ENCODE measurements around the gene GDF11. TPM values are rescaled to one million over a fixed set of nuclear protein-coding genes. Genes with fewer than 3 reads are reported as not detected.
A peak's percentile ranks its signal among the peaks of the same experiment; 100 is the strongest.

GDF11 gene
- total and polyA plus RNA-seq, 5 donors, result 11.5 to 17.5 (median 16.4) TPM

DNA sequence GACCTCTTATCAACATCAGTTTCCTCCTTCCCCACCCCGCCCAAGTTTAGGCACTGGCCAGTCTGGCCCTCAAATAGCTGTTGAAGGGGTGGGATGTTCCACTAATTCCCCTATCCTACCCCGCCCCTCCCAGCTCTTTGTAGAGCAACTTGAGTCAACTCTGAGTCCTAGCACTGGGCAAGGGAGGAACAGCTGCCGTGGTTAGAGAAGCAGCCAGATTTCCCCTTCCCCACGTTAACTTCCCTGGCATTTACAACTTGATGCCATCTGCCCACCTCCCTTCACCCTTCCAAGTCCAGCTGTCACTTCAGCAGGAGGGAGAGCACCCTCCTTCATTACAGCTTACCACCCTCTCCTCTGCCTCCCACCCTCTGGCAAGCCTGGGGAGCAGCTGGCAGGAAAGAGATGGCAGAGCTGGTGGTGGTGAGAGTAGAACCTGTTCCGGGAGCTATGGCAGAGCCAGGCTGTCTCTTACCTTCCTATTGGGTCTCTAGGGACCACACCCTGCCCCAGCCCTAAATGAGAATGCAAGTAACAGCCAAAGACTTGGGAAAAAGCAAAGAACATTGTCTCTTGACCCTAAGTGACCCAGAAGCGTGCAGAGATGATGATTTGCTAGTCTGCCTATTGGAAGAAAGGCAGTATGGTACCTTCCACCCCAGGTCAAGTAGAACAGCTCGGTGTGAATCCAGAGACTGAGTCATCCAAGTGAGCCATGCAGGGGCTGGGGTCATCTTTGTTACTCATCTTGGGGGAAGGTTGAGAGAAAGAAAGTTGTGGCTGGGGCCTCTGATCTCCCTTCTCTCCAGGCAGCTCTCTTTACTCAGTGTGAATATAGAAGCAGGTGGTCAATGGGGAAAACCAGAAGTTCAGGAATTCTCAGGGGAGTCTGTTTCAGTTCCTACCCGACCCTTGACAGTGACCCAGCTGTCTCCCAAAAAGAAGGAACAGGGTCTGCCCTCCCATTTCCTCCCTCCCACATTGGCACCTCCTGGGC is 25.6 kb upstream of the GDF11 start:
- ATAC-seq (no peak), DNase-seq (peak; percentile 34 to 52 (median 37))
- Histone ChIP-seq H3K27ac (ENCODE audit: low read length) (peak overlapping the region; percentile 87), H3K27me3 (ENCODE audit: control insufficient read depth, insufficient read depth) (no peaks in the 10 kb centered on the region), H3K4me1 (ENCODE audit: control insufficient read depth, insufficient read depth, low read length) (peaks cover 32% of the 10 kb centered on the region), H3K4me3 (ENCODE audit: low read length) (peak overlapping the region; percentile 51), H3K9me3 (ENCODE audit: control insufficient read depth, low read length) (no peaks in the 10 kb centered on the region)
- intact Hi-C loops (cut with DNase I), result loop anchor here in 1 of 4 donors (5.0 kb wide), 1 partner anchor 35 kb away; a partner anchor contains a TSS
- 35% methylated on average over 8 of the region's 8 CpGs for WGBS

DNA sequence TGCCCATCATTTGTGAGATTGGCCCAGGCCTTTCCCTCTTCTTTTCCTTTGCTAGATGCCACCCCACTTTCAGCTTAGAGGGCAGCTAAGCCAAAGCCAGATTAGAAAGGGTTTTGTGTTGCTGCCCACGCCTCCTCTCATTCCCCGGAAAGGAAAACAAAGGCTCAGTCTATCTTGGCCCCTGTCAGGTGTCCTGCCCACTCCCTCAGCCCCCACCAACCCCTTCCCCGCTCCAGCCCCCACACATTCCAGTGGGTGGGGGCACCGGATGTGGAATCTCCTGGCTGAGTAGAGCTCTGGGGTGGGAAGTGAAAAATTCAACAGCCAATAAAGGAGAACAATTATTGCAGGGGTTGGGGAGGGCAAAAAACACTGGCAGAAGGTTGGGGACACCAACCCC is 24.9 kb upstream of the GDF11 start:
- ATAC-seq, result no peak
- Histone ChIP-seq H3K27me3 (ENCODE audit: control insufficient read depth, insufficient read depth) (no peaks in the 10 kb centered on the region), H3K9me3 (ENCODE audit: control insufficient read depth, low read length) (no peaks in the 10 kb centered on the region), H3K4me3 (ENCODE audit: low read length) (no peak overlapping the region), H3K27ac (ENCODE audit: low read length) (peak overlapping the region; percentile 87), H3K4me1 (ENCODE audit: control insufficient read depth, insufficient read depth, low read length) (peaks cover 29% of the 10 kb centered on the region)
- peak in 2 of 3 donors; percentile 14 to 53 for DNase-seq
- intact Hi-C loops (cut with DNase I), result loop anchor here in 1 of 4 donors (5.0 kb wide), 1 partner anchor 36 kb away; a partner anchor contains a TSS
- WGBS, result 24% methylated on average over 4 of the region's 4 CpGs

DNA sequence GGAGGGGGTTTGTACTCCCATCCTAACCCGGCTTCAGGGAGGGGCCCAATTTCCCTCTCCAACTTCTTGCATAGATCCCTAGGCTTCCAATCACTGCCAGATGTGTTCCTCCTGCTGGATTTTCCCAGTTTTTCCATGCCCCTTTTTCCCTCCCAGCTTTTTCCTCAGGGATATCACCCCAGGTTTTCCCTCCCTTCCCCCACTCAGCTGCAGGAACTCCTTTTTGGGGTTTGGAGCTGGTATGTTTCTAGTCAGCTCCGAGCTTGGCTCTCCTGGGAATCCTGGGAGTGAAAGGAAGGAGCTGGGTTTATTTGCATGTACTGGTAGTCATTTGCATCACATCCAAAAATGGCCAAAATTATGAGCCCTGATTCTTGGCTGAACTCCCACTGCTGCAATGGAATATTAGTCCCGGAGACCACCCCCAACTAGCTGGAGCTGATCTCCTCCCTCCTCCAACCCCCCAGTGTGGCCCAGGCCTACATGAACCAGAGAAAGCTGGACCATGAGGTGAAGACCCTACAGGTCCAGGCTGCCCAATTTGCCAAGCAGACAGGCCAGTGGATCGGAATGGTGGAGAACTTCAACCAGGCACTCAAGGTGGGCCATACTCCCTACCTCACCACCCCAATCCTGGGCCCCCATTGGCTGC is 24.2 kb upstream of the GDF11 start:
- 45% methylated on average over 4 of the region's 4 CpGs for WGBS

DNA sequence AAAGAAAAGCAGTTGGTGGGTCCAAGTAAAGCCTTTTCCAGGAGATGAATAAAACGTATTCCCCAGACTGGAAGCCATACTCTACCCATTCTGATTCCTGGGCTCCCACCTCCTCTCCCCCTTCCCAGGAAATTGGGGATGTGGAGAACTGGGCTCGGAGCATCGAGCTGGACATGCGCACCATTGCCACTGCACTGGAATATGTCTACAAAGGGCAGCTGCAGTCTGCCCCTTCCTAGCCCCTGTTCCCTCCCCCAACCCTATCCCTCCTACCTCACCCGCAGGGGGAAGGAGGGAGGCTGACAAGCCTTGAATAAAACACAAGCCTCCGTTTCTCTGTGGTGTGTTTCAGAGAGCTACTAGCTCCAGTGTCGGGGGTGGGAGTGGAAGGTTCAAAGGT is 23.6 kb upstream of the GDF11 start:
- no peaks in the 10 kb centered on the region for H3K9me3 ChIP-seq (ENCODE audit: control insufficient read depth, low read length)
- H3K27me3 ChIP-seq (ENCODE audit: control insufficient read depth, insufficient read depth), result no peaks in the 10 kb centered on the region
- DNase-seq (peak in 2 of 3 donors; percentile 7 to 51), ATAC-seq (no peak)
- H3K4me3 ChIP-seq (ENCODE audit: low read length), result no peak overlapping the region
- peaks cover 29% of the 10 kb centered on the region for H3K4me1 ChIP-seq (ENCODE audit: control insufficient read depth, insufficient read depth, low read length)
- peak overlapping the region; percentile 65 for H3K27ac ChIP-seq (ENCODE audit: low read length)
- 70% methylated on average over 7 of the region's 7 CpGs for WGBS
- intact Hi-C loops (cut with DNase I), result loop anchor here in 1 of 4 donors (5.0 kb wide), 1 partner anchor 37 kb away; a partner anchor contains a TSS

More for the DNA sequence above, 24.2 kb upstream of the GDF11 start:
- DNase-seq, result peak in 2 of 3 donors; percentile 25 to 43
- Histone ChIP-seq H3K27ac (ENCODE audit: low read length) (peak overlapping the region; percentile 87), H3K4me3 (ENCODE audit: low read length) (no peak overlapping the region), H3K9me3 (ENCODE audit: control insufficient read depth, low read length) (no peaks in the 10 kb centered on the region), H3K4me1 (ENCODE audit: control insufficient read depth, insufficient read depth, low read length) (peaks cover 29% of the 10 kb centered on the region), H3K27me3 (ENCODE audit: control insufficient read depth, insufficient read depth) (no peaks in the 10 kb centered on the region)
- no peak for ATAC-seq
- intact Hi-C loops (cut with DNase I), result loop anchor here in 1 of 4 donors (5.0 kb wide), 1 partner anchor 36 kb away; a partner anchor contains a TSS

DNA sequence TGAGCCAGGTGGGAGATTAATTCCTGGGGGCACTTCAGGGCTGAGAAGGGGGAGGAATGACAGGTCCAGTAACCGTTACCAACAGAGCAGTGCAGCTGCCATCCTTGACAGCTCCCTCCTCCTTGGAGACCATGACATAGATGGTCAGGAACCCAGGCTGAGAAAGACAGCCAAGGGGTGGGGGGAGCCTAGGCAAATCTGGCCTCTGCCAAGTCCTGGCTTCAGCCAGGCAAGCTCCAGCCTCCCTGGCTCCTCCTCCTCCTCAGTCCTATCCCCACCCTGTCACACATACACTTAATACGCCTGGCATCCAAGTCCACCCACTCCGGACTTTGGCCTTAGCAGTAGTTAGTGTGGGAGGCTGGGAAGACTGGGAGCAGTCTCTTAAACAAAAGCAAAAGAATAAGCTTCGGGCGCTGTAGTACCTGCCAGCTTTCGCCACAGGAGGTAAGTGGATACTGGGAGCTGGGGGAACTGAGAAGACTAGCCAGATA is 22.8 kb upstream of the GDF11 start, which contains the start of gene RDH5:
Gene RDH5 (plus strand): TSS at position 323 of the 494 bp plus-strand sequence. CDS start 792 bp downstream, outside the sequence.
- peak; percentile 86 to 92 (median 90) for DNase-seq
- Histone ChIP-seq H3K4me1 (ENCODE audit: control insufficient read depth, insufficient read depth, low read length) (peaks cover 29% of the 10 kb centered on the region), H3K27me3 (ENCODE audit: control insufficient read depth, insufficient read depth) (no peaks in the 10 kb centered on the region), H3K4me3 (ENCODE audit: low read length) (no peak within 1 kb of the TSS), H3K9me3 (ENCODE audit: control insufficient read depth, low read length) (no peaks in the 10 kb centered on the region), H3K27ac (ENCODE audit: low read length) (peak within 1 kb of the TSS; percentile 65)
- peak; percentile 60 to 74 for ATAC-seq
- whole genome bisulfite sequencing, result 37% methylated on average over 6 of the region's 6 CpGs
- intact Hi-C loops (cut with DNase I), result loop anchor here in 1 of 4 donors (5.0 kb wide), 1 partner anchor 38 kb away; a partner anchor contains a TSS

DNA sequence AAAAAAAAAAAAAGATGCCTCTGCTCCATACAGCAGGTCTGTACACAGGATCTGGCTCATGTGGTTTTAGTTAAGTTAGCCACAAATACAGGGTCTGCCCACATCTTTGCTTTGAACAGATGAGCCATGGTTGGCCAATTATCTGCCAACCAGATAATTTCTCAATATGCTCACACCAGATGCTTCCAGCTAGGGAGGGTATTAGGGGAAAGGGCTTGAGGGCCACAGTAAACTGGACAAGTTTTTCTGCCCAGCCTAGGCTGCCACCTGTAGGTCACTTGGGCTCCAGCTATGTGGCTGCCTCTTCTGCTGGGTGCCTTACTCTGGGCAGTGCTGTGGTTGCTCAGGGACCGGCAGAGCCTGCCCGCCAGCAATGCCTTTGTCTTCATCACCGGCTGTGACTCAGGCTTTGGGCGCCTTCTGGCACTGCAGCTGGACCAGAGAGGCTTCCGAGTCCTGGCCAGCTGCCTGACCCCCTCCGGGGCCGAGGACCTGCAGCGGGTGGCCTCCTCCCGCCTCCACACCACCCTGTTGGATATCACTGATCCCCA is 22.0 kb upstream of the GDF11 start:
- WGBS, result 25% methylated on average over 9 of the region's 9 CpGs
- Histone ChIP-seq H3K27ac (ENCODE audit: low read length) (peak overlapping the region; percentile 65), H3K27me3 (ENCODE audit: control insufficient read depth, insufficient read depth) (no peaks in the 10 kb centered on the region), H3K9me3 (ENCODE audit: control insufficient read depth, low read length) (no peaks in the 10 kb centered on the region), H3K4me1 (ENCODE audit: control insufficient read depth, insufficient read depth, low read length) (peaks cover 29% of the 10 kb centered on the region), H3K4me3 (ENCODE audit: low read length) (no peak overlapping the region)
- DNase-seq (peak; percentile 85 to 89 (median 86)), ATAC-seq (peak; percentile 51 to 53)
- intact Hi-C loops (cut with DNase I), result loop anchor here in 1 of 4 donors (5.0 kb wide), 1 partner anchor 39 kb away; a partner anchor contains a TSS

DNA sequence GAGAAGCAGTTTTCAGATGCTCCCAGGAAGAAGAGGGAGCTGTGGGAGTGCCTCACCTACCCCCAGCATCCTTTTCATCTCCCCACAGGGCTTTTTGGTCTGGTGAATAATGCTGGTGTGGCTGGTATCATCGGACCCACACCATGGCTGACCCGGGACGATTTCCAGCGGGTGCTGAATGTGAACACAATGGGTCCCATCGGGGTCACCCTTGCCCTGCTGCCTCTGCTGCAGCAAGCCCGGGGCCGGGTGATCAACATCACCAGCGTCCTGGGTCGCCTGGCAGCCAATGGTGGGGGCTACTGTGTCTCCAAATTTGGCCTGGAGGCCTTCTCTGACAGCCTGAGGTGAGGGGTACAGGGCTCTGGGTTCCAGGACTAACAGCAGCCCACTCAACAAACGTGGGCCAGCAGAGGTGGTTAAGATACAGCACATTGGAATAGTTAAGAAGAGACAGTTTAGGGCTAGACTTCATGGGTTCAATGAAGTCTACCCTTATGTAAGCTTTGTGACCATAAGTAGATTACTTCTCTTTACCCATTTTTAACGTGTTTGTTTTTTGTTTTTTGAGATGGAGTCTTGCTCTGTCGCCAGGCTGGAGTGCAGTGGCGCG is 21.2 kb upstream of the GDF11 start:
- no peaks in the 10 kb centered on the region for H3K9me3 ChIP-seq (ENCODE audit: control insufficient read depth, low read length)
- peaks cover 29% of the 10 kb centered on the region for H3K4me1 ChIP-seq (ENCODE audit: control insufficient read depth, insufficient read depth, low read length)
- 62% methylated on average over 14 of the region's 14 CpGs for WGBS
- no peak overlapping the region for H3K4me3 ChIP-seq (ENCODE audit: low read length)
- DNase-seq (peak; percentile 30 to 73 (median 61)), ATAC-seq (no peak)
- peak overlapping the region; percentile 65 for H3K27ac ChIP-seq (ENCODE audit: low read length)
- intact Hi-C loops (cut with DNase I), result loop anchor here in 1 of 4 donors (5.0 kb wide), 1 partner anchor 39 kb away; a partner anchor contains a TSS
- no peaks in the 10 kb centered on the region for H3K27me3 ChIP-seq (ENCODE audit: control insufficient read depth, insufficient read depth)

DNA sequence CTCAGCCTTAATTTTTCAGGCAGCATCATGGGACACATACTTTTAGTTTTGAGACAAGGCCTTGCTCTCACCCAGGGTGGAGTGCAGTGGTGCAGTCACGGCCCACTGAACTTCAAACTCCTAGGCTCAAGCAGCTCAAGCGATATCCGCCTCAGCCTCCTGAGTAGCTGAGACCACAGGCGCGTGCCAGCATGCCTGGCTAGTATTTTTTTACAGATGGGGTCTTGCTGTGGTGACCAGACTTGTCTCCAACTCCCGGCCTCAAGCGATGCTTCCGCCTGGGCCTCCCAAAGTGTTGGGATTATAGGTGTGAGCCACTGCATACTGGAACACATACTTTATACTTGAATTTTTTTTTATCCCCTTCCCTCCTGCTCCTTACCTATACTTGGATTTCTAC is 20.0 kb upstream of the GDF11 start:
- peaks cover 22% of the 10 kb centered on the region for H3K4me1 ChIP-seq (ENCODE audit: control insufficient read depth, insufficient read depth, low read length)
- H3K4me3 ChIP-seq (ENCODE audit: low read length), result no peak overlapping the region
- peak overlapping the region; percentile 16 for H3K27ac ChIP-seq (ENCODE audit: low read length)
- no peaks in the 10 kb centered on the region for H3K9me3 ChIP-seq (ENCODE audit: control insufficient read depth, low read length)
- H3K27me3 ChIP-seq (ENCODE audit: control insufficient read depth, insufficient read depth), result no peaks in the 10 kb centered on the region
- WGBS, result 89% methylated on average over 8 of the region's 8 CpGs
- intact Hi-C loops (cut with DNase I), result loop anchor here in 1 of 4 donors (5.0 kb wide), 1 partner anchor 41 kb away; a partner anchor contains a TSS
- DNase-seq, result peak in 1 of 3 donors; percentile 52
- ATAC-seq, result no peak

DNA sequence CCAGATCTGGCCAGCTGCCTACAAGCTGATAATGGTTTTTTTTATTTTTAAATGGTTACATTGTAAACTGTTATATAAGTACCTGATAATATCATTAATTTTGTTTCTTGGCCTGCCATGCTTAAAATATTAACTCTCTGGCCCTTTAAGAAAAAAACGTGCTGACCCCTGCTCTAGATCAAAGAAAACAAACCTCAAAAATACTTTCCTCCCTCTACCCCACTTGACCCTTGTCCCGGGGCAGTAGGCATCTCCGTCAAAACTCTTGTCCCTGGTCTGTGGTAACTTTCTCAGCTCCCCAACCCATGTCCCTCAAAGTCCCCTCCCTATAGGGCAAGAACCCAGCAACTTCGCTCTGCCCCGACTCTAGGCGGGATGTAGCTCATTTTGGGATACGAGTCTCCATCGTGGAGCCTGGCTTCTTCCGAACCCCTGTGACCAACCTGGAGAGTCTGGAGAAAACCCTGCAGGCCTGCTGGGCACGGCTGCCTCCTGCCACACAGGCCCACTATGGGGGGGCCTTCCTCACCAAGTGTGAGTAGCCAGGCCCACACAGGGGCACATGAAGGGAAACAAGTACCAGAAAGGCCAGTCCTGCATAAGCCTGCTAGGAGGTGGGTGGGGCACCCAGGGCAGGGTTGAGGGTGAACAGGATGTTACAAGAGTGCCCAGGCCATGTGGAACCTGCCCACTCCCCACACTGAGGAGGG is 19.3 kb upstream of the GDF11 start:
- DNase-seq (peak in 1 of 3 donors; percentile 63), ATAC-seq (no peak)
- 33% methylated on average over 10 of the region's 10 CpGs for WGBS
- Histone ChIP-seq H3K27ac (ENCODE audit: low read length) (peak overlapping the region; percentile 16), H3K9me3 (ENCODE audit: control insufficient read depth, low read length) (no peaks in the 10 kb centered on the region), H3K27me3 (ENCODE audit: control insufficient read depth, insufficient read depth) (no peaks in the 10 kb centered on the region), H3K4me1 (ENCODE audit: control insufficient read depth, insufficient read depth, low read length) (peaks cover 16% of the 10 kb centered on the region), H3K4me3 (ENCODE audit: low read length) (no peak overlapping the region)
- intact Hi-C loops (cut with DNase I), result loop anchor here in 1 of 4 donors (5.0 kb wide), 1 partner anchor 41 kb away; a partner anchor contains a TSS
